ENCODE results near the gene SERPINA5. TPM values are rescaled to one million over a fixed set of nuclear protein-coding genes. Genes with fewer than 3 reads are reported as not detected.

The SERPINA5 gene
- total and polyA plus RNA-seq, 2 of the 8 experiments (the other 6 are each of a cell fraction or from before 2014, with no cell fraction given): 1.8 to 1.9 TPM

- H2AK5ac ChIP-seq (ENCODE audit: low read depth, low read length): no peak overlapping the region
- no peaks in the 10 kb centered on the region for H3K79me2 ChIP-seq (ENCODE audit: control insufficient read depth in 1 of 2, insufficient read depth in 2 of 2, low read length in 2 of 2)
- H3K27me3 ChIP-seq (replicated peaks in 1 of 4; ENCODE audit: control insufficient read depth in 3 of 4, extremely low read depth in 1 of 4, insufficient read depth in 3 of 4, low read length in 3 of 4): no peaks in the 10 kb centered on the region; a peak in 1 of 7 replicates
- H4K91ac ChIP-seq (replicated peaks; ENCODE audit: insufficient read length, low read length): no peak overlapping the region
- no peak overlapping the region for H3K4me2 ChIP-seq (ENCODE audit: insufficient read depth in 1 of 2, low read depth in 2 of 2, low read length in 2 of 2)
- H3K23me2 ChIP-seq (ENCODE audit: low read depth, low read length): peaks cover 5% of the 10 kb centered on the region; the same call in 1 of the 2 replicates
- no peak overlapping the region for H2AFZ ChIP-seq (ENCODE audit: low read length)
- H3K4me1 ChIP-seq (replicated peaks in 1 of 4; ENCODE audit: control insufficient read depth in 3 of 4, insufficient read depth in 4 of 4, low read length in 3 of 4): peaks cover 0 to 1% (median 0%) of the 10 kb centered on the region in 4 experiments; a peak in 1 of 7 replicates
- no peak for TF ChIP-seq SRF (IDR thresholded peaks at IDR 0.05; ENCODE audit: low read depth, low read length)
- TF ChIP-seq FOSL1 (IDR thresholded peaks at IDR 0.05; ENCODE audit: insufficient read depth, low read depth, low read length): no peak
- TF ChIP-seq RXRA (IDR thresholded peaks at IDR 0.05; ENCODE audit: insufficient read depth, low read depth, low read length): no peak
- TF ChIP-seq NANOG (IDR thresholded peaks at IDR 0.05; ENCODE audit: insufficient read depth, low read depth, low read length, poor library complexity, severe bottlenecking): no peak
- TF ChIP-seq TBP (IDR thresholded peaks at IDR 0.05; ENCODE audit: low read depth, low read length): no peak
- H3K23ac ChIP-seq (ENCODE audit: insufficient read length): no peak overlapping the region
- no peaks in the 10 kb centered on the region for H3K9me3 ChIP-seq (ENCODE audit: insufficient read depth in 2 of 2, low read depth in 1 of 2, low read length in 1 of 2)
- ChIA-PET CTCF (ENCODE audit: partially characterized antibody) (no interaction called here), POLR2A (ENCODE audit: partially characterized antibody) (no interaction called here)
- no peaks in the 10 kb centered on the region for H3K36me3 ChIP-seq (ENCODE audit: control insufficient read depth in 2 of 4, insufficient read depth in 4 of 4, low read length in 3 of 4)
- WGBS, 2 experiments (ENCODE audit: extremely low coverage in 1 of 2, insufficient coverage in 1 of 2, insufficient read length in 1 of 2, insufficient replicate concordance in 2 of 2, low coverage in 1 of 2, low lambda C conversion rate in 2 of 2, missing lambda C conversion rate in 1 of 2): 85% methylated on average over 4 of the region's 4 CpGs; no CpG with 5 or more reads in 1 of the 2 experiments
- H3K4me3 ChIP-seq (ENCODE audit: extremely low read depth in 1 of 4, insufficient read depth in 2 of 4, low read depth in 3 of 4, low read length in 4 of 4): no peak overlapping the region
- no peak for FAIRE-seq
- H4K20me1 ChIP-seq (replicated peaks in 1 of 2; ENCODE audit: control insufficient read depth in 1 of 2, insufficient read depth in 2 of 2, low read length in 2 of 2): no peaks in the 10 kb centered on the region
- no peak overlapping the region for H2BK5ac ChIP-seq (ENCODE audit: low read depth, low read length)
- H4K8ac ChIP-seq (ENCODE audit: extremely low read depth, insufficient read depth, low read length): no peak overlapping the region
- no peak overlapping the region for H2BK120ac ChIP-seq (replicated peaks; ENCODE audit: low read depth, low read length)
- H3K18ac ChIP-seq (ENCODE audit: extremely low read depth, low read length): no peak overlapping the region
- no peak overlapping the region for H4K5ac ChIP-seq (ENCODE audit: insufficient read length, low read depth, low read length)
- H3K4ac ChIP-seq (replicated peaks; ENCODE audit: insufficient read length, low read depth, low read length): no peak overlapping the region
- no peak for DNase-seq (ENCODE audit: low read depth in 1 of 2, low spot score in 2 of 2)
- no peak overlapping the region for H3K27ac ChIP-seq (ENCODE audit: low read depth, low read length)
- no peak overlapping the region for H3K14ac ChIP-seq (ENCODE audit: insufficient read length)
- no peak overlapping the region for H2BK12ac ChIP-seq (ENCODE audit: low read depth, low read length)
- H3K9ac ChIP-seq (replicated peaks in 1 of 4; ENCODE audit: extremely low read depth in 1 of 4, low read depth in 3 of 4, low read length in 3 of 4): no peak overlapping the region
- H2BK20ac ChIP-seq (ENCODE audit: low read length): no peak overlapping the region
- H2BK15ac ChIP-seq (ENCODE audit: low read length): no peak overlapping the region
- H3K56ac ChIP-seq (replicated peaks; ENCODE audit: insufficient read length, low read depth, low read length): no peak overlapping the region
- no peaks in the 10 kb centered on the region for H3K79me1 ChIP-seq (ENCODE audit: low read depth, low read length)
These were observed 12.7 kb downstream of the SERPINA5 start for GRCh38 chr14:94593749-94594431.

Measured in H1 (cell line).